ENCODE measurements around the gene SCART1. TPM values are rescaled to one million over a fixed set of nuclear protein-coding genes. Genes with fewer than 3 reads are reported as not detected.
"Not testable (repeated sequence)": the region's sequence is repeated elsewhere in the genome, so short reads cannot be mapped to it uniquely, and the experiment has no call there.

The SCART1 gene
- total RNA-seq, 6 experiments from 2014 or later, result 0.18 to 1.6 (median 0.33) TPM

DNA sequence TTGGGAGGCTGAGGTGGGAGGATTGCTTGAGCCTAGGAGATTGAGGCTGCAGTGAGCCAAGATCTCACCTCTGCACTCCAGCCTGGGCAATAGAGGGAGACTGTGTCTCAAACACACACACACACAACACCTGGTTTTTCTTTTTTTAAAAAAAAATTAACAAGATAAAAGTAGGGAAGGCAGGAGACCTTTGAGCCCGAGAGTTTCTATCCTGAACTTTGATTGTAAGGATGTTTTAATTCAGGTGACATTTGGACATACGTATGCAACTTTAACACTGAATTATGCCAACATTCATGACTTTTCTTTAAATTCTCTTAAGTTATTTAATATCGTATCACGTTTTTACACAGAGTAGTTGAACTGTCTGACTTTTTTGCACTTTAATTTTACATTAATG lies 61.7 kb downstream of the SCART1 start:
- Histone ChIP-seq H3K27me3 (no peaks in the 10 kb centered on the region), H3K27ac (peak overlapping the region in 2 of 3 donors; percentile 35 to 73), H3K36me3 (no peaks in the 10 kb centered on the region), H3K9me3 (no peaks in the 10 kb centered on the region), H3K4me1 (peaks cover 0 to 62% (median 18%) of the 10 kb centered on the region in 4 donors), H3K4me3 (no peak overlapping the region)
- WGBS (ENCODE audit: insufficient coverage, low coverage, low lambda C conversion rate, missing lambda C conversion rate), result 40% methylated on average over 4 of the region's 4 CpGs
- no peak for DNase-seq
- no peak for ATAC-seq
- TF ChIP-seq, protein P1, sequence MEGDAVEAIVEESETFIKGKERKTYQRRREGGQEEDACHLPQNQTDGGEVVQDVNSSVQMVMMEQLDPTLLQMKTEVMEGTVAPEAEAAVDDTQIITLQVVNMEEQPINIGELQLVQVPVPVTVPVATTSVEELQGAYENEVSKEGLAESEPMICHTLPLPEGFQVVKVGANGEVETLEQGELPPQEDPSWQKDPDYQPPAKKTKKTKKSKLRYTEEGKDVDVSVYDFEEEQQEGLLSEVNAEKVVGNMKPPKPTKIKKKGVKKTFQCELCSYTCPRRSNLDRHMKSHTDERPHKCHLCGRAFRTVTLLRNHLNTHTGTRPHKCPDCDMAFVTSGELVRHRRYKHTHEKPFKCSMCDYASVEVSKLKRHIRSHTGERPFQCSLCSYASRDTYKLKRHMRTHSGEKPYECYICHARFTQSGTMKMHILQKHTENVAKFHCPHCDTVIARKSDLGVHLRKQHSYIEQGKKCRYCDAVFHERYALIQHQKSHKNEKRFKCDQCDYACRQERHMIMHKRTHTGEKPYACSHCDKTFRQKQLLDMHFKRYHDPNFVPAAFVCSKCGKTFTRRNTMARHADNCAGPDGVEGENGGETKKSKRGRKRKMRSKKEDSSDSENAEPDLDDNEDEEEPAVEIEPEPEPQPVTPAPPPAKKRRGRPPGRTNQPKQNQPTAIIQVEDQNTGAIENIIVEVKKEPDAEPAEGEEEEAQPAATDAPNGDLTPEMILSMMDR (IDR thresholded peaks at IDR 0.05), result no peak
- TF ChIP-seq POLR2A (IDR thresholded peaks at IDR 0.05), result no peak
- intact Hi-C loops (cut with DNase I), result no loop called here

DNA sequence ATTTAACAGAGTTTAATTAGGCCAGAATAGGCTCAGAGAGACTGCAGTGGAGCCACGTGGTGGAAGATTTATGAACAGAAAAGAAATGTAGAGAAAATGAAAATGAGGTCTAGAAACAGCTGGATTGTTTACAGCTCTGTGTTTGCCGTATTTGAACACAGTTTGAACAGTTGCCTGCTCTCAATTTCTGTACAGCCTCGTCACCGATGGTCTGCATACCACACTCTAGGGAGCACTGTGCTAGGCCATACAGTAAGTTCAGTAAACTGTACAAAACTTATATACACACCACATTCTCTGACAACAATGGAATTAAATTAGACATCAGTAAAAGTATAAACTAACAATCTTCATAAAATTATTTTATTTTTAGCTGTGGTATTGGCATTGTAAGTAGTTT lies 62.3 kb downstream of the SCART1 start:
- peak overlapping the region in 2 of 3 donors; percentile 35 to 73 for H3K27ac ChIP-seq
- 29% methylated on average over 4 of the region's 4 CpGs for WGBS (ENCODE audit: insufficient coverage, low coverage, low lambda C conversion rate, missing lambda C conversion rate)

DNA sequence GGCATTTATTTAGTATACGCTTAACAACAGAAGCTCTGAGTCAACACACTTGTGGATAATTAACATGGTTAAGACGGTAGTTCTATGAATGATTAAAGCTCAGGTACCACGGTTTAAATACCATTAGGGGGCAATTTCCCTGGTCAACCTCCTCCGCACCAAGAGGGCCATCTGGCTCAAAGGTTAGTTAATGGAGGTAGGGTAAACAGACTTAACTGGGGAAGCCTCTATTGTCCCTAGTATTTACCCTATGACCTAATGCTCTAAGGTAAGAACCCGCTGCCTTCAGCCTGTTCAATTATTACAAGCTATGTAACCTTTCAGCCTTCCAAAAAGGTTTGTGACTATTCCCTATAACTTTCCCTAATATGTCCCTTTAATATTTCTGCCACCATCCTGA lies 64.8 kb downstream of the SCART1 start:
- ATAC-seq; DNase-seq; H3K36me3 ChIP-seq; intact Hi-C loops (cut with DNase I); H3K9me3 ChIP-seq; H3K27me3 ChIP-seq; H3K4me3 ChIP-seq: not testable (repeated sequence)
- WGBS (ENCODE audit: insufficient coverage, low coverage, low lambda C conversion rate, missing lambda C conversion rate), result 47% methylated on average over 5 of the region's 5 CpGs
- Histone ChIP-seq H3K4me1 (peaks cover 0 to 50% (median 12%) of the 10 kb centered on the region in 4 donors), H3K27ac (peak overlapping the region in 2 of 3 donors; percentile 60 to 78)

More for the DNA sequence above, 62.3 kb downstream of the SCART1 start:
- no peak for TF ChIP-seq POLR2A (IDR thresholded peaks at IDR 0.05)
- TF ChIP-seq, protein P1 (IDR thresholded peaks at IDR 0.05), result peak in 1 of 4 donors; percentile 9
- ATAC-seq (peak in 1 of 4 donors; percentile 19), DNase-seq (no peak)
- Histone ChIP-seq H3K9me3 (no peaks in the 10 kb centered on the region), H3K4me3 (no peak overlapping the region), H3K4me1 (peaks cover 0 to 67% (median 19%) of the 10 kb centered on the region in 4 donors), H3K27me3 (no peaks in the 10 kb centered on the region), H3K36me3 (no peaks in the 10 kb centered on the region)
- intact Hi-C loops (cut with DNase I), result no loop called here

Other genes starting within 250 kb of the SCART1 start
- not detected for gene UTF1, start 223.7 kb upstream of the SCART1 start, total RNA-seq
- gene VENTX, start 216.1 kb upstream of the SCART1 start, total RNA-seq, result under 1 TPM; 0.09 to 0.38 (median 0.19) TPM
- 1 to 10 TPM; 2.6 to 8.8 (median 5.2) TPM for gene ADAM8, start 177.1 kb upstream of the SCART1 start, total RNA-seq
- 10 to 100 TPM; 19.6 to 30.0 (median 25.6) TPM for gene TUBGCP2, start 145.1 kb upstream of the SCART1 start, total RNA-seq
- gene ZNF511, start 145.0 kb upstream of the SCART1 start, total RNA-seq, result 10 to 100 TPM; 17.4 to 30.2 (median 25.9) TPM
- gene CALY, start 117.0 kb upstream of the SCART1 start, total RNA-seq, result not detected
- 100 to 1,000 TPM; 177 to 522 (median 298) TPM for gene PRAP1, start 106.6 kb upstream of the SCART1 start, total RNA-seq
- gene FUOM, start 95.9 kb upstream of the SCART1 start, total RNA-seq, result 100 to 1,000 TPM in 4 of 6 experiments, 10 to 100 TPM in 2; 76.1 to 158 (median 124) TPM
- 100 to 1,000 TPM; 293 to 780 (median 436) TPM for gene ECHS1, start 80.6 kb upstream of the SCART1 start, total RNA-seq
- 10 to 100 TPM in 4 of 6 experiments, 1 to 10 TPM in 2; 9.4 to 15.9 (median 11.9) TPM for gene PAOX, start 74.7 kb upstream of the SCART1 start, total RNA-seq
- gene MTG1, start 59.8 kb upstream of the SCART1 start, total RNA-seq, result 10 to 100 TPM; 25.1 to 45.7 (median 34.5) TPM
- 10 to 100 TPM in 2 of 6 experiments, under 1 TPM in 3, not detected in 1; 0.07 to 15.1 (median 0.11) TPM for gene SPRN, start 29.3 kb upstream of the SCART1 start, total RNA-seq
- gene CYP2E1, start 73.4 kb downstream of the SCART1 start, total RNA-seq, result 1,000 to 10,000 TPM; 1,651 to 5,193 (median 3,912) TPM
- gene SYCE1, start 111.6 kb downstream of the SCART1 start, total RNA-seq, result 1 to 10 TPM in 4 of 6 experiments, under 1 TPM in 1, not detected in 1; 0.37 to 4.1 (median 2.2) TPM
- gene FRG2B, start 172.8 kb downstream of the SCART1 start, total RNA-seq, result not detected

All from right lobe of liver (tissue), 6 donors.